ENCODE data around the gene MPP3. TPM values are rescaled to one million over a fixed set of nuclear protein-coding genes. Genes with fewer than 3 reads are reported as not detected.
A peak's percentile ranks its signal among the peaks of the same experiment; 100 is the strongest.

The MPP3 gene
- total RNA-seq, 1 experiment from 2014 or later, result 24.5 TPM

GRCh38 chr17:43832168-43832975 lies 574 bp downstream of the MPP3 start:
- BruUV-seq (replicated peaks), result no TSS peak
- POLR2A ChIA-PET, result interaction anchor here (0.6 to 2.0 kb wide), 3 partner anchors 13 to 54 kb away, joined by 3 to 7 read pairs (median 4); partner anchors contain the start of gene DUSP3
- Mint-ChIP-seq H3K9me3 (ENCODE audit: unreplicated experiment) (no peaks in the 10 kb centered on the region), H3K27ac (ENCODE audit: low read depth, unreplicated experiment) (no peak overlapping the region), H3K36me3 (ENCODE audit: insufficient read depth, unreplicated experiment) (peaks cover 27% of the 10 kb centered on the region), H3K4me1 (ENCODE audit: insufficient read depth, unreplicated experiment) (peaks cover 12% of the 10 kb centered on the region), H3K4me3 (ENCODE audit: unreplicated experiment) (peak overlapping the region; percentile 77), H3K27me3 (ENCODE audit: insufficient read depth, unreplicated experiment) (no peaks in the 10 kb centered on the region)
- DNase-seq (ENCODE audit: unreplicated experiment), result peak; percentile 67
- no peak for TF ChIP-seq CTCF (IDR thresholded peaks at IDR 0.05; ENCODE audit: unreplicated experiment)
- intact Hi-C loops (cut with micrococcal nuclease), result loop anchor here (5.0 kb wide), 1 partner anchor 50 kb away; the partner anchor contains the start of gene CFAP97D1
- CTCF ChIA-PET, result interaction anchor here (0.6 to 1.0 kb wide), 3 partner anchors 14 to 18 kb away, joined by 3 read pairs; no protein-coding TSS in a partner anchor

GRCh38 chr17:43831633-43832032 lies 1.3 kb downstream of the MPP3 start:
- peaks cover 29% of the 10 kb centered on the region for H3K36me3 Mint-ChIP-seq (ENCODE audit: insufficient read depth, unreplicated experiment)
- DNase-seq (ENCODE audit: unreplicated experiment), result no peak
- POLR2A ChIA-PET, result interaction anchor here (0.9 to 2.0 kb wide), 3 partner anchors 9 to 53 kb away, joined by 4 to 7 read pairs (median 4); partner anchors contain the start of gene DUSP3
- H3K4me1 Mint-ChIP-seq (ENCODE audit: insufficient read depth, unreplicated experiment), result peaks cover 12% of the 10 kb centered on the region
- H3K4me3 Mint-ChIP-seq (ENCODE audit: unreplicated experiment), result peak overlapping the region; percentile 77
- CTCF ChIA-PET, result interaction anchor here (0.5 to 1.0 kb wide), 3 partner anchors 11 to 14 kb away, joined by 3 read pairs; no protein-coding TSS in a partner anchor
- H3K9me3 Mint-ChIP-seq (ENCODE audit: unreplicated experiment), result no peaks in the 10 kb centered on the region
- no peaks in the 10 kb centered on the region for H3K27me3 Mint-ChIP-seq (ENCODE audit: insufficient read depth, unreplicated experiment)
- TF ChIP-seq CTCF (IDR thresholded peaks at IDR 0.05; ENCODE audit: unreplicated experiment), result no peak
- intact Hi-C loops (cut with micrococcal nuclease), result loop anchor here (5.0 kb wide), 1 partner anchor 49 kb away; the partner anchor contains the start of gene CFAP97D1
- no TSS peak for BruUV-seq (replicated peaks)
- H3K27ac Mint-ChIP-seq (ENCODE audit: low read depth, unreplicated experiment), result no peak overlapping the region

GRCh38 chr17:43830510-43831140 lies 2.3 kb downstream of the MPP3 start:
- Mint-ChIP-seq H3K27me3 (ENCODE audit: insufficient read depth, unreplicated experiment) (no peaks in the 10 kb centered on the region), H3K27ac (ENCODE audit: low read depth, unreplicated experiment) (no peak overlapping the region), H3K4me1 (ENCODE audit: insufficient read depth, unreplicated experiment) (peaks cover 12% of the 10 kb centered on the region), H3K9me3 (ENCODE audit: unreplicated experiment) (no peaks in the 10 kb centered on the region), H3K36me3 (ENCODE audit: insufficient read depth, unreplicated experiment) (peaks cover 38% of the 10 kb centered on the region), H3K4me3 (ENCODE audit: unreplicated experiment) (peak overlapping the region; percentile 40)
- intact Hi-C loops (cut with micrococcal nuclease), result loop anchor here (5.0 kb wide), 1 partner anchor 48 kb away; the partner anchor contains the start of gene CFAP97D1
- no peak for TF ChIP-seq CTCF (IDR thresholded peaks at IDR 0.05; ENCODE audit: unreplicated experiment)
- POLR2A ChIA-PET, result interaction anchor here (1.5 kb wide), 1 partner anchor 11 kb away, joined by 4 read pairs; no protein-coding TSS in a partner anchor
- CTCF ChIA-PET, result interaction anchor here (0.5 to 2.1 kb wide), 2 partner anchors 16 to 426 kb away, joined by 4 to 13 read pairs; partner anchors contain the start of gene CD300LG
- DNase-seq (ENCODE audit: unreplicated experiment), result no peak
- BruUV-seq (replicated peaks), result no TSS peak

DNA sequence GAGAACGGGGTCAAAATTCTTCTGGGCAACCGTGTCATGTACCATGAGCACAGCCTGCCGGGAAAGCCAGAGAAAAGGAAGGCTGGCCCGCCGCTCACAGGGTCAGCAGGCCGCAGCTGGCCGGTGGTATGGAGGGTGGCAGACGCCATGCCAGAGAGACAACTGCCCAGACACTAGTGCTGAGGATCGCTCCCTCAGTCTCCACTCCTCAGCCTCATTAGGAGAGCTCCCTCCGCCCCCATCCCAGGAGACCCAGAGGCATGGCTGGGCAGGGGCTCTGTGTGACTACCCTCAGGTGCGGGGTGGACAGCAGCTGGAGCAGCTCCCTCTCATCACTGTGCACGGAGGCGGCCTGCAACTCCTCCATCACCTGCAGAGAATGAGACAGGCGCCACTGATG lies 3.2 kb downstream of the MPP3 start:
- H3K27ac Mint-ChIP-seq (ENCODE audit: low read depth, unreplicated experiment), result no peak overlapping the region
- no peaks in the 10 kb centered on the region for H3K27me3 Mint-ChIP-seq (ENCODE audit: insufficient read depth, unreplicated experiment)
- H3K36me3 Mint-ChIP-seq (ENCODE audit: insufficient read depth, unreplicated experiment), result peaks cover 38% of the 10 kb centered on the region
- peaks cover 12% of the 10 kb centered on the region for H3K4me1 Mint-ChIP-seq (ENCODE audit: insufficient read depth, unreplicated experiment)
- no peaks in the 10 kb centered on the region for H3K9me3 Mint-ChIP-seq (ENCODE audit: unreplicated experiment)
- CTCF ChIA-PET, result interaction anchor here (2.1 kb wide), 1 partner anchor 17 kb away, joined by 13 read pairs; the partner anchor contains the start of gene CD300LG
- POLR2A ChIA-PET, result interaction anchor here (1.2 kb wide), 2 partner anchors 11 to 16 kb away, joined by 3 to 4 read pairs; no protein-coding TSS in a partner anchor
- intact Hi-C loops (cut with micrococcal nuclease), result loop anchor here (5.0 kb wide), 1 partner anchor 47 kb away; the partner anchor contains the start of gene CFAP97D1
- no peak for TF ChIP-seq CTCF (IDR thresholded peaks at IDR 0.05; ENCODE audit: unreplicated experiment)
- DNase-seq (ENCODE audit: unreplicated experiment), result no peak
- BruUV-seq (replicated peaks), result no TSS peak
- H3K4me3 Mint-ChIP-seq (ENCODE audit: unreplicated experiment), result no peak overlapping the region

Data from MCF 10A (cell line).